ENCODE results near the gene ATXN1. TPM values are rescaled to one million over a fixed set of nuclear protein-coding genes. Genes with fewer than 3 reads are reported as not detected.

The ATXN1 gene
- total and polyA plus RNA-seq, 2 of the 8 experiments (the other 6 are each of a cell fraction or from before 2014, with no cell fraction given), result 1.6 to 4.0 TPM

- TF ChIP-seq NANOG (IDR thresholded peaks at IDR 0.05; ENCODE audit: insufficient read depth, low read depth, low read length, poor library complexity, severe bottlenecking) (no peak), ZNF274 (IDR thresholded peaks at IDR 0.05; ENCODE audit: borderline replicate concordance, extremely low read depth, low read length) (no peak), JUN (IDR thresholded peaks at IDR 0.05; ENCODE audit: low read depth, low read length) (no peak), YY1 (IDR thresholded peaks at IDR 0.05; ENCODE audit: low read depth, low read length) (no peak)
These were observed 357.4 kb downstream of the ATXN1 start (continued) for GRCh38 chr6:16403831-16404230.
